ENCODE measurements around the gene HECA. TPM values are rescaled to one million over a fixed set of nuclear protein-coding genes. Genes with fewer than 3 reads are reported as not detected.

HECA gene
- total RNA-seq, 1 donor from 2014 or later = 22.5 TPM

DNA sequence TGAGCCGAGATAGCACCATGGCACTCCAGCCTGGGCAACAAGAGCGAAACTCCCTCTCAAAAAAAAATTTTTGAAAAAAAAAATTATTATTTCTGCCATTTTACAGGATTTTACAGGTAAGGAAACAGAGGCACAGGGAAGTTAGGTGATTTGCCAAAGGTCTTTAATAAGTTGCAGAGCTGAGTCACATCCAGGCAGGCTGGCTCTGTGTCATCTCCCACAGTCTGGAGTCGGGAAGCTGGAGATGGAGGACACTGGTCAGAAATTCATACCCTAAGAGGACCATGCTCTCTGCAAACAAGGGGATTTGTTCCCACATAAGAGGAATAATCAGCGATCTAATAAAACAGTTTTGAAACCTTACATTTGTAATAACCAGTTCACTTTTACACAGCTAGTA lies 24.1 kb downstream of the HECA start:
- no peak for DNase-seq (ENCODE audit: low read depth, low spot score)

DNA sequence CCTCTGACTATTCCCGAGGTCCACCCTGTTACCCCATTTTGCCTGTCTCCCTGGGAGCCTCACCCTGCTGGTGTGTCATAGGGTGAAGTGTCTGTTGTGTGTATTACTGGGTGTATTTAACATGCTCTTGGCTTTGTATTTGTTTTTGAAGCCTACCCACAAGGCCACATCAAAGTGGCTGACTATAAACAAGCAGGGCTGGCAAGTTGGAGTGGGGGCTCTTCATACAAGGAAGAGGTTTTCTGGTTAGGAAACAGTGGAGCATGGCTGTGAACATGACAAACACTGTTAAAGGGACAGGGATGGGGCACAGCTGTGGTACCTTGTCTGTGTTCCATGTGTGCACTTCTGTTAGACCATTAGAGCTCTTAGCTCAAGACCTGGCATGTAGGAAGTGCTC lies 26.3 kb downstream of the HECA start:
- DNase-seq (ENCODE audit: low read depth, low spot score) = no peak

- no peak for DNase-seq (ENCODE audit: low read depth, low spot score)
Observed at GRCh38 chr6:139161817-139162284, 27.0 kb downstream of the HECA start.

GRCh38 chr6:139164001-139164400 lies 29.1 kb downstream of the HECA start:
- DNase-seq (ENCODE audit: low read depth, low spot score) = no peak

- DNase-seq (ENCODE audit: low read depth, low spot score) = no peak
Observed at GRCh38 chr6:139165324-139165723, 30.4 kb downstream of the HECA start.

- DNase-seq (ENCODE audit: low read depth, low spot score) = no peak
Observed at GRCh38 chr6:139166238-139166955, 31.5 kb downstream of the HECA start.

DNA sequence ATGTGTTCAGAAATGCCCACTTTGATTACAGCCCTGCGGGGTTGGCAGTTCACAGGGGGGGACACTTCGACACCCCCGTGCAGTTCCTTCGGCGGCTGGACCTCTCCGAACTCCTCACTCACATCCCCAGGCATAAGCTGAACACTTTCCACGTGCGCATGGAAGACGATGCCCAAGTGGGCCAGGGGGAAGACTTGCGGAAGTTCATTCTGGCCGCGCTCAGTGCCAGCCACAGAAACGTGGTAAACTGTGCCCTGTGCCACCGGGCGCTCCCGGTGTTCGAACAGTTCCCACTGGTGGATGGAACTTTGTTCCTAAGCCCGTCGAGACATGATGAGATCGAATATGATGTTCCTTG lies 32.1 kb downstream of the HECA start:
- no peak for DNase-seq (ENCODE audit: low read depth, low spot score)

- no peak for DNase-seq (ENCODE audit: low read depth, low spot score)
Observed at GRCh38 chr6:139172151-139172550, 37.3 kb downstream of the HECA start.

DNA sequence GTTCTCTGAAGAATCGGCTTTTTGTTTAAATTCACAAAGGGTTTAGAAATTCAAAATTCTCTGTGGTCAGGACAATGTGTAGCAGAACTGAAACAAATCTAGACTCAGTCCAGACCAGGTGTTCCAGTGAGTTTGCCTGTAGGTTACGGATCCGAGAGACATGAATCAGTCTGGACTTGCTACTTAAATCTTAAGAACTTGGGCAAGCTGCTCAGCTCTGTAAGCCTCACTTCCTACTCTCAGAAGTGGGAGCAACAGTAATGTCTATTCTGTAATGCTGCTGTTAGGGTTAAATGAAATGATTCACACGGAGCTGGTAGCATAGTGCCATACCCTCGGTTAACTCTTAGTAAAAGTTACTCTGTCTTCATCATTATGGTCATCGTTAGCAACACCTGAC lies 37.7 kb downstream of the HECA start:
- DNase-seq (ENCODE audit: low read depth, low spot score) = no peak

DNA sequence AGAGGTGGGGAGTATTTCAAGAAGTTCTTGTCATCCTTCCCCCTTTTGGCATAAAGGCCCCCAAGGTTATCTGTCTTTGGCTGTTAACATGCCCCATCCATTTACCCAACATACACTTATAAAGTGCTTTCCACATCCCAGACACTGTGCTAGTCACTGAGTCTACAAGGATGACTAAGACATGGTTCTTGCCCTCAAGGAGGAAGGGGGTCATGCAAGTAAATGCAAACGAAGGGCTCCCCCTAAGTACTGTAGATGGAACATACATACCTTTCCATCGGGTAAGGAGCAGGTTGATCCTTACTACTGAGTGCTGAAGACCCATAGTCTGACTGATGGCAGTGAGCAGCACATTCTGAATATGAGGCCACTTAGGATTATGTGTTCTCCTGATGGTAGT lies 38.3 kb downstream of the HECA start:
- no peak for DNase-seq (ENCODE audit: low read depth, low spot score)

GRCh38 chr6:139173822-139174221 lies 38.9 kb downstream of the HECA start:
- DNase-seq (ENCODE audit: low read depth, low spot score) = no peak

DNA sequence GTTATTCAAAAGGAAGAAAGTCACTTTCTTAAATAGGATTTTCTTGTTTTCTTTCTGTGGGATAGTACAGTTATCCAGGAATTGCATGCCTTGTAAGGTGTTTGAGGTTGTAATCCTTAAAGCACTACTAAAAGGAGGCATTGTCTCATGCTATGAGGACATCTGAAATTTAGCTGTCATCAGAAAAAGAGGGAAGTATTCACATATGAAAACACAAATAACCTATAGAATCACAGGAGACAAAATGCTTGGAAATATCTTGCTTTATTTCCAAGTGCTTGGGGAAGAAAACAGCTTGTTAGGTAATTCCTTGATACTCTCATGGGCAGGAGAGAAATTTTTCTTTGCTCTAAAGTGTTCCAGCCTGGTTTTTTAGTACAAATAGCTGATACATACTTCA lies 40.1 kb downstream of the HECA start:
- DNase-seq (ENCODE audit: low read depth, low spot score) = no peak

GRCh38 chr6:139175389-139175948 lies 40.6 kb downstream of the HECA start:
- no peak for DNase-seq (ENCODE audit: low read depth, low spot score)

GRCh38 chr6:139181236-139181635 lies 46.4 kb downstream of the HECA start:
- DNase-seq (ENCODE audit: low read depth, low spot score) = no peak

DNA sequence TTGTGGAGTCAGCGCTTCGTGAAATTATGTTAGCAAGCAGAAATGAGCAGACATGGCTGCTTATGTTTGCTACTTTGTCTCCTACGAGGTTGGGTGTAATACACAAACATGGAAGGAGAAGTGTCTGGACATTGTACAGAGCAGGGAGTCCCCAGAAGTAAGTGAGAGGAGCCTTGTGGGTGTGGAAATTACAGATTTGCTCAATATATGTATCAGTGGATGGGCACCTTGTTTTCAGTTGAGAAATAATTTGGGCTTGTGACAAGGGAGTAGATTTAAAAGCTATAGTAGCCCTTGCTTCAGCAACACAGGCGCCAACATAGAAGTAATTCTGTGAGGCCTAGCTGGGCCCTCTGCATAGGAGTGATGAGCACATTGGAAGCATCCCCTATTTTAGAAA lies 49.2 kb downstream of the HECA start:
- no peak for DNase-seq (ENCODE audit: low read depth, low spot score)

DNA sequence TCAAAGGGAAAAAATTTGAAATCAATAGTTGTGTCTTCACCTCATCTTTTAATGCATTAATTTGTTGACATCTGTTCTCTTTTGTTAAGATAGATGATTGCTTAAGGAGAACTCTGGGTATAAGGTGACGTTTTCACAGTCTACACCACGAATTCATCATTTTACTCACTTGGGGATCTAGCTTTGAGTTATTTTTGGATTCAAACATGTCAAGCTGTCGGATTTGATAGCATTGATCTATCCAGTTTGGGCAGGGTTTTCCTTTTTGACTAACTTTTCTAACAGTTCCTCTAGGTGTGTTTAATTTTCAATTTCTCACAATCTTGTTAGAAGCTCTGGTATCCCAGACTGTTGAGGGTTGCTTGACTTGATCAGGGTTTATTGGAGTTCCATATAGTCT lies 49.6 kb downstream of the HECA start:
- DNase-seq (ENCODE audit: low read depth, low spot score) = no peak

DNA sequence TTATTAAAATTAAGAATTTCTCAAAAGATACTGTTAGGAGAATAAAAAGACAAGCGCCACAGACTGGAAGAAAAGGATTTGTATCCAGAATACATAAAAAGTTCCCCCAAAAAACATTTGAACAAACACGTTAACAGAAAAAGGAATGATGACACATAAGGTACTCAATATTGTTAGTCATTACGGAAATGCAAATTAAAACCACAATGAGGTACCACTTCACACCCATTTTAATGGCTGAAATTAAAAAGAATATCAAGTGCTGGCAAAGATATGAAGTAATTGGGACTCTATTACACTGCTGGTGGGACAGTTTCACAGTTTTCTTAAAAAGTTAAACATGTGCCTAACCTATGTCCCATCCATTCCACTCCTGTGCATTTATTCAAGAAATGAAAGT lies 51.4 kb downstream of the HECA start:
- no peak for DNase-seq (ENCODE audit: low read depth, low spot score)

DNA sequence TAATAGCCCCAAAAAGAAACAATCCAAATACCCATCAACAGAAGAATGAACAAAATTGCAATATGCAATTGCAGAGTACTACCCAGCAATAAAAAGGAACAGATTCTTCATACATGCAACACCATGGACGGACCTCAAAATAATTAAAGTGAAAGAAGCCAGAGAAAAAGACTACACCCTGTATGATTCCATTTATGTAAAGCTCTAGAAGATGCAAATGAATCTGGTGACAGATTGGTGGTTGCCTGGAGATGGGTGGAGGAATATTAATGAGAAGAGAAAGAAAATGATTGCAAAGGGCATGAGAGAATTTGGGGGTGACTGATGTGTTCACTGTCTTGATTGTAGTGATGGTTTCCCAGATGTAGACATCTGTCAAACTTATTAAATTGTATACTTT lies 51.8 kb downstream of the HECA start:
- DNase-seq (ENCODE audit: low read depth, low spot score) = no peak

DNA sequence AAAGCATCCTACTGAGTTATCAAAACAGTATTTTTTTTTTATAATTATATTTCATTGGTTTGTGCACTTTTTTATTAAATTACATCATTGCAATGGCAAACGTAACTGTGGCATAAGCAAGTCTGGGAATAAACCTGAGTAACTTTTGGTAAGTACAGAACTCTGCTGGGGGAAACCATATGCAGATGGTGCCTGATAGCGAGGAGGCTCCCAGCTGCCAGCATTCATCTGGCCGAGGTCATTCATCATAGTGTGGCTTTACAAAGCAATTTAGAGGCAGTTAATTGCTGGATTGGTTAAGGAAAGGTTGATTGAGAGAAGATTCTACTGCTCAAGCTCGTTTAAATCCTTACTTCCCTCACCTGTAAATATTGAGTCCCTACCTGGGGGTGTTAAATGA lies 52.6 kb downstream of the HECA start:
- no peak for DNase-seq (ENCODE audit: low read depth, low spot score)

GRCh38 chr6:139189665-139190064 lies 54.8 kb downstream of the HECA start:
- DNase-seq (ENCODE audit: low read depth, low spot score) = no peak

DNA sequence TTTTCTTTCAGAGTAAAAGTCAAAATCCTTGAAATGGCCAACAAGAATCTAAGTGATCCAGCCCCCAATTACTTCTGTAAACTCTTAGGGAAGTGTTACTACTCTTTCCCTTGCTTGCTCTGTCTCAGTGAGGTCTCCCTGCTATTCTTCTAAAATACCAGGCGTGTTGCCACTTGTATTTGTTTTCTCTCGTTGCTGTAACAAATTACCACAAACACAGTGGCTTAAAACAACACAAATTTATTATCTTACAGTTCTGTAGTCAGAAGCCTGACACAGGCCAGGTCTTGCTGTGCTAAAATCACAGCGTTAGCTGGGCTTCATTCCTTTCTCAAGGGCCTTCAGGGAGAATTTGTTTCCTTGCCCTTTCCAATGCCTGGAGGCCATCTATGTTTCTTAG lies 59.9 kb downstream of the HECA start:
- no peak for DNase-seq (ENCODE audit: low read depth, low spot score)

DNA sequence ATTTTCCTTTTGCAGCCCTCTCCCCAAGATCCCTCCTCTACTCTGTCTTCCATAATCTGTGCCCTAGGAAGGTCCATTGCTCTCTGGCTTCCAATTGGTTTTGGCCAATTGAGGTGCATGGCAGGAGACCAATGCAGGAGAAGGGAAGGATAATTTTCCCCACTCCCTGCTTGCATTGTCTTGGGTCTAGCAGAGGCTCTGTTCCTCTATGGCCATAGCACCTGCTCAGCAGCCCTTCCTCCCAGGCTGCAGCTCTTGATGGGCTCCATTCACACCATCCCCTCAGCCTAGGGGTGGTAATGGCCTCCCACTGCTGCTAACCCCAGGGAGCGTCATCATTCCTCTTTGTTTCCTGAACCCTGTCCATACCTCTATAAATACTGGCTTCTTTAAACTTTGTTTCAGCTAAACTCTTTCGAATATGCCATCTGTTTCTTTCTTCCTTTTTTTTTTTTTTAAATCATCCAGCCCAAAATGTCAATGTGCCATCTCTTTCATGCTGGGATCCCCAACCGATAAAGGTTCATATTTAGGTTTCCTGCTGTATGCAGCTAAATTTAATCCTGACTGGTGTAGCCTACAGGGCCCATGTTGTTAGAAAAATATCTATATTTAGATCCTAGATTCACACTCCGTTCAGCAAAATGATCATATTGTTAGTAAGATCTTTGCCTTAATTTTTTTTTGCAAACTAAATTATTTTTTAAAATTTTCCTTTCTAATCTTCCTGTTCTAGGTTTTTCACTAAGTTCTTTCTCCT lies 63.8 kb downstream of the HECA start:
- no peak for DNase-seq (ENCODE audit: low read depth, low spot score)

DNA sequence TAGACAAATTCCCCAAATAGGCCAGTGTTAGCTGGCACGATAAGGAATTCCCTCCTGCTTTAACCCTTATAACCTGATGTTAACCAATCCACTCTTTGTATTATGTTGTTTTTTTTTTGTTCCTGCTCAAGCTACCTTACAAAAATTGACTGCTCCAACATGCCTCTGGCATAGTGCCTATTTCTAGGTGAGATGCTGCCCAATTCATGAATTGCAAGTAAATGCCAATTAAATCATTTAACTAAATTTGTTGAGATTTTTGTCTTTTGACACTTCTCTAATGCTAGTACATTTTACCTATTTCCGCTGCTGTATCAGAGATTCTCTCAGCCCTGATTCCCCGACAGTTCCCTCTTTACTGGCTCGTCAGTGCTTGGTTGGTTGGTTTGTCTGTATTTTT lies 66.5 kb downstream of the HECA start:
- DNase-seq (ENCODE audit: low read depth, low spot score) = no peak
